DMS153 treated with DMSO at 0.1 percent for 48 hours (cell line): ENCODE measurements around the gene SLC39A11.

Source experiments
- DNase-seq: peaks from one replicate; lab custom pipeline; 2025; ENCODE audit not compliant: unreplicated experiment; lab: John Stamatoyannopoulos, UW

Gene SLC39A11

GRCh38 chr17:72667096-72668063 is 425.1 kb downstream of the SLC39A11 start:
- no peak for DNase-seq

DNA sequence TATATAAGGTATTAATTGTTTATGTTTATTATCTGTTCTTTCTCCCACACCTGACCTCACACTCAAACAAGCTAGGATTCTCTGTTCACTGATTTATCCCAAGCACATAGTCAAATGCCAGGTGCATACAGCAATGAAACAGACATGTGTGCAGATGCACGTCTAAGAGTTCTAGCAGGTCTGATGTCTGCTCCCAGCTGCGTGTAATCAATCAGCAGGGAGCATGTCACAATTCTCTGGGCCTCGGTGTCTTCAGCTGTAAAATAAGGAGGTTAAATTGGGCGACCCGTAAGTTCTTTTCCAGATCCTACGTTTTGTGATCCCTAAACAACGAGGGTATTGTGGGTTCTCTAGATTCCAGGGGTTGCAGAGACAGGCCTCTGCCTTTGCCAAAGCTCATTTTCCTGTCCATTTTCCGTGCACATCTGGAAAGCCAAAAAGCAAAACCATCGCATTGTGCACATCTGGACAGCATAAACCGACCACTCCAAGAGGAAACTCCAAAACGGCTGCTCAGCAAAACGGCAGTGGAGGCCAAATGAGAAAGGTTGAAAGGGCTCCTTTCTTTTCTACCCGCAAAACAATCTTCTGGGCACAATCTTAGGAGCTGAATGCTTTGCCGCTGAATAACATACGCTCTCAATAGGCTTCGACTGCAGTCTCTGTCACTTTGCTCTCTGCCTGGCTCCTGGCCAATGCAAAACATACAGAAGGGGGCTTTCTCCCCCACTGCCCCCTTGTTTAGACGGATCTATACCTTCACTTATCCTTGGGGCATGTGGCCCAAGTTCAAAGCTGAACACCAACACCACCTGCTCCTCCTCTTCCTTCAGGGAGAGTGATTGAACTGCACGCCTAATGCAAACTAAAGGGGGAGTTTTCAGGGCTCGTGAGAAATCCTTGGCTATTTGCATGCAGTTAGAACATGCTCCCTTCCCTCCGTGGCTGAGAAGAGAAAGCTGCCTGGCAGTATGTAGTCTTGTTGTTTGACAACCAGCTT is 426.3 kb downstream of the SLC39A11 start:
- DNase-seq = no peak

DNA sequence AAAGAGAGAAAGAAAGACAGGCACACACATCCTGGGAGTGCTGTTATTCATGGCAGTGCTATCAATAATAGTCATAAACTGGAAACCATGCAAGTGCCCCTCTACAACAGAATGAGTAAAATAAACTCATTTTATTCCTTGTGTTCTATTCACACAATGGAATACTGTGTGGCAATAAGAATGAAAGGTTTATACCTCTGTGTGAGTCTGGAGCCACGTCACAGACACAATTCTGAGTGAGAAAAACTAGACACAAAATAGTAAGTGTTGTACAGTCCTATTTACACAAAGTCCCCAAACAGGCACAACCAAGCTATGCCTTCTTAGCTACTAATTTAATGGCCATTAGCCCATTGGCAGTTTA is 429.7 kb downstream of the SLC39A11 start:
- no peak for DNase-seq

DNA sequence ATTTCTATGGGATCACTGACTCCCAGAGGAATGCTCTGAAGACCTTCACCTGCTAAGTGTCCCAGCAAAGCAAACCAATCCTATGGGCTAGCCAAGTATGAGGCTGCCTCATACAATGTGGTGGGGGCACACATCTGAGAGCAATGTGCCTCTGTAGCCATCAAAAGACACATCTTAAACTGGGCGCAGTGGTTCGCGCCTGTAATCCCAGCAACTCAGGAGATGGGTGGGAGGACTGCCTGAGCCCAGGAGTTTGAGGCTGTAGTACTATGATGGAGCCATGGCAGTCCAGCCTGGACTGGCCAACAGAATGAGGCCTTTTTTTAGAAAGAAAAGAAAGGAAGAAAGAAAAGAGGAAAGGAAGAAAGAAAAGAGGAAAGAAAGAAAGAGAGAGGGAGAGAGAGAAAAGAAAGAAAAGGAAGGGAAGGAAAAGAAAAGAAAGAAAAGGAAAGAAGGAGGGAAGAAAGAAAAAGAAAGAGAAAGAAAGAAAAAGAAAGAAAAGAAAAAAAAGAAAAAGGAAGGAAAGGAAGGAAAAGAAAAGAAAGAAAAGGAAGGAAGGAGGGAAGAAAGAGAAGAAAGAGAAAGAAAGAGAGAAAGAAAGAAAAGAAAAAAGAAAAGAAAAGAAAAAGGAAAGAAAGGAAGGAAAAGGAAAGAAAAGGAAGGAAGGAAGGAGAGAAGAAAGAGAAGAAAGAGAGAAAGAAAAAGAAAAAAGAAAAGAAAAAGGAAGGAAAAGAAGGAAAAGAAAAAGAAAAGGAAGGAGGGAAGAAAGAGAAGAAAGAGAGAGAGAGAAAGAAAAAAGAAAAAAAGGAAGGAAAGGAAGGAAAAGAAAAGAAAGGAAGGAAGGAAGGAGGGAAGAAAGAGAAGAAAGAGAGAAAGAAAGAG is 430.3 kb downstream of the SLC39A11 start:
- no peak for DNase-seq

DNA sequence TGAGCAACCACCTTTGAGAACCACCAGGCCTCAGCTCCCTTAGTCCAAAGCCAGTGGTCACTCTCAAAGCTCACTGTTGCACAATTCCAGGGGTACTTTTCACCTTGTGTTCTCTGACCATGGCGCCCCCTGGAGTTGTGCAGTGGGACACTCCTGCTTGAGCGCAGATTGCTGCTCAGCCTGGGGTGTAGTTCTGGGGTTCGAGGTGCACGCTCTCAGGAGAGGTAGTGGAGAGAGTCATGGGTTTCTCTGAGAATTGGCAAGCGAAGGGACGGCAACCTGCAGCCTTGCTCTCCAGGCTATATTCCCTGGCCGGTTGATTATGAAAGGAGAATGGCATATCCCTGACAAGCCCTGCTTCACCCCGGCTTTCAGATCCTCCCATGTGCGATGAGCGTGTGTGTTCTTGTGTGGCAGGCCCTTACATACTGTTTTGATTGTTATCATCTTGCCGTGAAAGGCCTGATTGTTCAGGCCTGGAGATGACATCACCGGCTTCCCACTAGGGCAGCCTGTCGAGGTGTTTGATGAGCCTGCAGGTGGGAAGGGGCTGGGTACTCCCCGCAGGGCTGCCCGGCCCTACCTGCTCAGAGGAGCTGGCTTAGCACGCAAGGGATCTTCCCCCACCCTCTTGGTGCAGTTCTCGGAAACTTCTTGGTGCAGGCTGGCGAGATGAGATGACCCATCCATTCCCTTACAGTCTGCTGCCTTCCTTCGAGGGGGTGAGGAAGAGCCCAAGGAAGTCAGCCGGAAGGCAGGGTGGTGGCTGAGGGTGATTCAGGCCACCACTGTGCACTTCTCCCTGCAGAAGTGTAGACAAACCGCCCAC is 431.2 kb downstream of the SLC39A11 start:
- peak; percentile 70 for DNase-seq

GRCh38 chr17:72660274-72661115 is 432.0 kb downstream of the SLC39A11 start:
- no peak for DNase-seq

DNA sequence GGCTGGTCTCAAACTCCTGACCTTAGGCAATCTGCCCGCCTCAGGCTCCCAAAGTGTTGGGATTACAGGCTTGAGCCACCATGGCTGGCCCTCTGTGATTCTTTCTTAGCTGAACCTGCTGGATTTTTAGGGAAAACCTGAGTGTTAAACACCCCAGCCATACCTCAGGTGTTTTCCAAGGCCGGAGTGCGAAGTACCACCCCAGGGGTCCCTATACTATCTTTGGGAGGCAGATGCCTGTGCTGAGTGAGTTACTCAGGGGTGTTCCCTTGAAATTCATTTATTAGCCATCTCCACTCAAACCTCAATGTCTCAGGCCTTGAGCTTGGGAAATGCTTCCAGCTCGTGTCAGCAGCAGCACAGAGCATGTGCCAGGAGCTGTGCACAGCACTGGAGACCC is 432.7 kb downstream of the SLC39A11 start:
- DNase-seq = no peak

- DNase-seq = no peak
Measured at GRCh38 chr17:72658675-72659074, 433.8 kb downstream of the SLC39A11 start.

DNA sequence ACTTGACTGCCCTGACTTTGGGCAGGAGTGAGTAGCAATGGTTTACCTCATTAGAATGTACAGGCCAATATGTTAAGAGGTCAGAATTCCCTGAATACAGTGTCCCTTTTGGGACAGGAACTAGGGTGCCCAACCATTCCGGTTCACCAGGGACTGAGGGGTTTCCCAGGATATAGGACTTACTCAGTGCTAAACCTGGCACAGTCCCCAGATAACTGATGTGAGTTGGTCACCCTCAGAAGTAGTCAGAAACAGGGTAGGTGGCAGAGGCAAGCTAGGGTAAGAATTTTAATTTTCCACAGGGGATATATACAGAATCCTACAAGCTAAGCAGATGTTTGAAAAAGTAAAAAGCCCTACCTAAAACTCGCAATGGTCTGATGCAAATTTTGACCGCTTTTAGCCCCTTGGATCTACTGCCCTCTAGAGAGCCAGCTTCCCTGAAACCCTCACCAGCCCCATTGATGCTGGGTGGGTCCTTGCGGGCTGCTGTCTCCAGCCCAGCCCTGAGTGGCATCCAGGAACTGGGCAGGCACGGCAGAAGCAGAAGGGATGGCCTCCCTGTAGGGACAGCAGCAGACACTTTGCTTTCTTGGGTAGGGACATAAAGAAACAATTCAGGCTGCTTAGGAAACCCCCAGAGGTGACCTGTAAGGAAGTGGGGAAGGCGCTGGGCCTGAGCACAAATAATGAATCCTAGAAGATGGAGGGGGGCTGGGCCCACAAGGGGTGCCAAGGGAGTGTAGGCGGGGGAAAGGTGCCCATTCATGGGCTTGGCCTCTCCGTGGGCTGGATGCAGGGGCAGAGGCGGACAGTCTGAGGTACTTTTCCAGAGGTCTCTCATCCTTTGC is 434.8 kb downstream of the SLC39A11 start:
- no peak for DNase-seq

DNA sequence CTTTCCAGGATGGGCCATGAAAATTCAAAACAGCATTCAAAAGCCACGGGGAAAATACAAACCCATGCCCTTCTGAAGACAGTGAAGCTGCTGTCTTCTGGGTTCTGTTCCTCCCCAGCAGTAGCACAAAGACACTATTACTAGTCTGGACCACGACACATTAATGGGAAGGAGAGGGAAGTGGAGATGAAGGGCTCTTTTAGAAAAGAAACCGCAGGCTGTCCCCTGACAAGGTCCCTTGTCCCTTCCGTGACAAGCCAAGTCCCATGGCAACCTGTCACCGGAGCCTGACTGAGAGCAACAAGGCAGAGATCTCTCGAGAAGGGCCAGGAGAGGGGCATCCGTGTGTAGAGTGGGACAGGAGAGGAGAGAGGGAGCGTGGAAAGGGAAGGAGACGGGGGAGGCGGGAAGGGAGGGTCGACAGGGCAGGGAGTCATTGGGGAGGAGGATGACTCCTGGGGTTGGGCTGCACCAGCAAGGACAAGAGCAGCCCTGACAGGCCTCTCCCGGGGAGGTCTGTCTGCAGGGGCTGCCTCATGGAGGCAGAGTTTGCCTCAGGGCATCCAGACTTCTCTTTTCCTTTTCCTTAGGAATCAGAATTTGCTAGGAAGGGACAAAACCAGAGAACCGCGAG is 436.2 kb downstream of the SLC39A11 start:
- DNase-seq = no peak

DNA sequence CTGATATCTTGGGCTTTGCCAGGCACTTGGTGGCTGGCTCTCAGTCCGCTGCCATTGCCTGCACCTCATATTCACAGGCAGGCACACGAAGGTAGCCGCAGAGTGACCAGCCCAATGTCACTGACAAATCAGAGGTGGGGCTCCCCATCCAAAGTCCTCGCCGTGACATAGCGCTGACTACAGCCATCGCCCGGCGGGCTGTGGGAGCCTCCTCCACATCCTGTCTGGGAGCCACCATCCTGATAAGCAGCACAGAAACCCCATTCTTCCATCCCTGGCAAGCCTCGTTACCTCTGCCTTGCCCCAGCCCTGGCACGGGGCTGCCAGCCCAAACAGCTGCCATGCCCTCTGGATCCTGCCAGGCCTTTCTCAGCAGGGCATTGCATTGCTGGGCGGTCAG is 437.8 kb downstream of the SLC39A11 start:
- no peak for DNase-seq

DNA sequence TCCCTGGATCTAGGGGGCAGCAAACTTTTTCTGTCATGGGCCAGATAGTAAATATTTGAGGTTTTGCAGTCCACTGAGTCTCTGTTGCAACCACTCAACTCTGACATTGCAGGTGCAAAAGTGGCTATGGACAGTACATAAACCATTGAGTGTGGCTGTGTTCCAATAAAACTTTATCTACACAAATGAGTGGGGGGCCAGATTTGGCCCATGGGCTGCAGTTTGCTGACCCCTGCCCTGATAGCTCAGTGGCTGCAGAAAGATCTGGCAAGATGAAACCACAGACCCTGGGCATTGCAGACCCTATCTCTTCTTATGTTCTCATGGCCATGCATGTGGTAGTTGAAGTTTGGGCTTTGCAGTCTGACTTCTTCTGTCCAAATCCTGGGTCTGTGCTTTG is 440.5 kb downstream of the SLC39A11 start:
- DNase-seq = no peak

- no peak for DNase-seq
Measured at GRCh38 chr17:72648702-72649101, 443.8 kb downstream of the SLC39A11 start.

DNA sequence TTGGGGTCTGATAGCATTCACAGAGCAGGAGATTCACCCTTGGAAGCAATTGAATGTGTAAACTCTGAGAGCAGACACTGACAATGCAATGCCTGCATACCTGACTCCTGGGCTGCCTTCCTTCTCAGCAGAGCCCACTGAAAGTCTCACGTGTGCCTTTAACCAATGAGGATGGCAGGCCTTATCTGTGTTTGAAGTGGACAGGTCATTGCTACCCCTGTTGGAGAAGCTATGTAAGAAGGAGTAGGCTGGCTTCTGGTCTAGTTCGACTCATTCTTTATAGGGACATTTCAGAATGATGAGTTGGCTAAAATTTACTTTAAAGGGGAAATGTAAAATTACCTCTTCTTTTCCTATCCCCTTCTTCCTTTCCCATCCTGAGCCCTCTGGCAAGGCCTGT is 446.3 kb downstream of the SLC39A11 start:
- no peak for DNase-seq

DNA sequence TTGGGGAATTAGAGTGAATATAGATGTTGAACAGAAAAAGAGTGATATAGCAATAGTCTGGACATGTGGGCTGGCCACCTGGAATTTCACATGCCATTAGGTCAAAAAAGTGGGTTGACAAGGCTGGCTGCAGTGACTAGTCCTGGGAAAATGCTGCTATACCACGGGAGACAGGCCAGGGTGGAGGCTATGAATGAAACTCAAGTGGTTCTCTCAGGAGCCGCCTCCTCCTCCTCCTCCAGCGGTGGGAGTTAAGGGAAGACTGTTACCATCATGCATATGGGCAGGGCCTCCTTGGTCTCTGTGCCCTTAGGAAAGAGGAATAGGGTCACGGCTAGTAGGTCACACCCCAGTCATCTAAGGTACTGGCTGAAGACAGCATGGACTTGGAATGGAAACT is 448.0 kb downstream of the SLC39A11 start:
- no peak for DNase-seq

DNA sequence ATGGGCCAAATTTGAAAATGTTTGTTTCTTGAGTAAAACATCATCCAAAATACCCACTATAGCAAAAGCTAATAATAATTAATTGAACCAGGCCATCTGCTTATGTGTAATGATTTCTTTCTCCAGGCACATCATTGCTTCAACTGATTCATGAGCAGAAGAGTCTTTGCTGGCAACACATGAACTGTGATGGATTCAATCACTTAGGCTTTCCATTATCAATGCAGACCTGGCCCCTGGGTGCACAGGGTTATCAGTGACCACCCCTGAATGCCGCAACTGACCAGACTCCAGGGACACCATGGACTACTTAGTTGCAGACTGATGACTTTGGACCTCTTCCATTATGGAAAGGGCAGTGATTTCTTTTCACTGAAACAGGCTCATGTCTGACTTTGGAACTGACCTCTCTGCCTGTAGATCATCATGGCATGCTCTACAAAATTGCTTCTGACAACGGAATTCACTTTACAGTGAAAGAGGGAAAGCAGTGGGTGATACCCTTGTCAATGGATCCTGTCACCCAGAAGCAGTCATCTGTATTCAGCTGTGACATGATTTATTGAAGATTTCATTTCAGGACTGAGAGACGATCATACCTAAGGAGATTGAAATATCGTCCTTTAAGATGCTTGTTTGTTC is 448.8 kb downstream of the SLC39A11 start:
- DNase-seq = no peak

GRCh38 chr17:72642720-72643119 is 449.8 kb downstream of the SLC39A11 start:
- no peak for DNase-seq
